Measurements from ENCODE around the gene CPSF4.

The CPSF4 gene

DNA sequence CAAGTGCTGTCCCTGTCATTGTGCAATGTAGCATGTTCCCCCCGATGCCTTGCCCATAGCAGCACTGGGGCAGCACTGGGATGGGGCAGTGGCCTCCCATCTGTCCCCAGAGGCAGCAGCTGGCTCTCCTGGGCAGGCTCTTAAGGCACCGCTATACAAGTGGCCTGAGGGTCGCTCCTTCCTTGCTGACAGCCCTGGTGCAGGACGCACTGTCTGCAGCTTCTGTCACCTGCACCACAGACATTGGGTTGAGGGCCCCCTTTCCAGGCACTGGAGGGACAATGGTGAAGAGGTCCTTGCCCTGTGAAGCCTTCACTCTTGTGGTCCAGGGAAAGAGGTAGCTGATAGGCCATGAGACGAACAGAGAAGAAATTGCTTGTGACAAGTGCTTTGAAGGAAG, 10.6 kb downstream of the CPSF4 start:
- no peak for DNase-seq

DNA sequence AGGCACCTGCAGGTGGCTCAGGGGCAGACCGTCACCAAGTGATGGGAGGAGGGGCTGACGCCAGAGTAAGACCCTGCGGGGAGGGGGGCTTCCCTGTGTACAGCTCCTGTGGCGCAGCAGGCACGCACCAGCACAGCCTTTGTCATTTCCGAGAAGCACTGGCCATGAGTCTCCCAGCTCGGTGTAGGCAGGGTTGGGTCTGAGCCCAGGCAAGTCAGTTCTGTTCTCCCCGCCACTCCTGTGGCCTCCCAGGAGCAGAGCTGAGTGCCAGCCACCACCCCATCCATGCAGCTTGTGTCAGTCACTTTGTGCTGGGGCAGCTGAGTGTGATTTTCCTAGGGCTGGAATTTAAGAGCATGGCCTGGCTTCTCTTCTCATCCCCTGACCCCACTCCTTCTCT, 13.2 kb downstream of the CPSF4 start:
- DNase-seq = no peak

DNA sequence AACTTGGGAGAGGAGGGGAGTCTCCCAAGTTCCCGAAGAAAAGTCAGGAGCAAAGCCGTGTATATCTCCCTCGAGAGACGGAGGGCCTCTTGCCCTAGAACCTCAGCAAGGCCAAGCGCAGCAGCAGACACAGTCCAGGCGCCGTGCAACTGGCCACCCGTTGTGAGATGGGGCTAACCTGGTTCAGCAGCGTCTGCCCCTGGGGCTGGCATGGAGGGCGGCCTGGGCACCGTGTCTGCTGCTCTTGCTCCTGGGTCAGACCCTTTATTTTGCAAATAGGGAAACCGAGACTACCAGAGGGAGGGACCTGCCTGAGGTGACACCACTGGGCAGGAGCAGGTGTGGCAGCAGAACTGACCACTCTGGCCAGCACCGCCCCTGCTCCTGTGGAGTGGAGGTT, 13.8 kb downstream of the CPSF4 start:
- DNase-seq = no peak

DNA sequence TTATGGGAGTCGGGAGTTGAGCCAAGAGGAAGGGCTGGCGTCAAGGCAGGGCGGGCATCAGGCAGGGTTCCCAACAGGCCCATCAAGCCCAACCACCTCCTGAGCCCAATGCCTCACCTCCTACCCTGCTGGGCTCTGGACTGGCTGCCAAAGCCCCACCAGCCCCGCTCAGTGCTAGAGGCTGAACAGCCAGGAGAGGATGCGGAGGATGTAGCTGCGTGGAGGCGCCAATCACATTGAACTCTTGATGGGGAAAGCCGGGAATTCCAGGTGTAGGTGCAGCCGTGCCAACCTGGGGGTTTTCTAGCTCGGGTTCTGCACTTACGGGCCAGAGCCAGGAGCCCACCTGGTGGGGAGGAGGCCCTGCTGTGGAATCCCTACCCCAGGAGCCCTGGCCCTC, 14.4 kb downstream of the CPSF4 start:
- no peak for DNase-seq

- no peak for DNase-seq
Measured at GRCh38 chr7:99455874-99456273, 17.1 kb downstream of the CPSF4 start.

- no peak for DNase-seq
Measured at GRCh38 chr7:99456288-99456687, 17.5 kb downstream of the CPSF4 start.

DNA sequence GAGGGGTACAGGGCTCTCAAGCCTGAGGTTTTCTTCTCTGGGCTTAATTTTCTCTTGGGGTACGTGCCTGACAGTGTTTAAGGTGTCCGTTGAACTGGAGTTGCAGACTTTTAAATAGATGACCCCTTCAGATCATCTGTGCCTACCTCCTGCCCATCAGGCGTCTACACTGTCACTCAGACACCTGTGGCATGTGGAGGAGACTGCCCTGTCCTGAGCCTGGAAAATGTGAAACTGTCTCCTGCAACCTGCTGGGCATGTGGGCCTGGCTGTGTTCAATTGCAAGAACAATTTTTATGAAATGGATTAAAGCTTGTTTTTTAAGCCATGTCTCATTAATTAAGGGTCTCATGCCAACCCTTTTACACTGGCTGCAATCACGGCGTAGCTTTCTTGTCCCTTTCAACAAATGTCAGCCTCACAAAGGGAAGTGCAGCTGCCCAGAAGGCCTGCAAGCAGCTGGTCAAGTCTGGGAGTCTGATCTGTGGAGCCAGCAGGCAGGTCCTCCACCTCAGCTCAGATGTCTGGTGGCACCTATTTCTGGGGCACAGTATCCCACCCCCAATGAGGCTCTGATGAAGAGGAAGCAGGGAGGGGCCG, 18.4 kb downstream of the CPSF4 start:
- no peak for DNase-seq

GRCh38 chr7:99457650-99458493, 19.1 kb downstream of the CPSF4 start:
- no peak for DNase-seq

GRCh38 chr7:99459087-99459486, 20.3 kb downstream of the CPSF4 start:
- DNase-seq = no peak

DNA sequence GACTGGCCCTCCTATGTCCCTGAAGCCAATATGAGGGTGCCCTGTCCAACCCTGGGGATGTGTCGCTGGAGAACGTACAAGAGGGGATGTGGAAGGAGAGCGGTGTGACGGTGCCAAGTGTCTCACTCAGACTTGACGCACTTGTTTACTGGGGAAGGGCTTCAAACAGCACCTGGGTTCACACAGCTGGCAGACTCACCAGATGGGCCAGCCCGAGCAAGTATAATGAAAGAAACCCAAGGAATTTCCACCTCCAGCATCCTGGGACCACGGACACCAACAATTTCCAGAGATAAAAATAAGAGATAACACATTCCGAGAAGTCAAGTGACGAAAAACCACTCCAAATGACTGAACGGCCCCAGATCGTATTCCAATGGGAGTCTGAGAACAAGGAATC, 21.9 kb downstream of the CPSF4 start:
- no peak for DNase-seq

GRCh38 chr7:99461221-99461620, 22.5 kb downstream of the CPSF4 start:
- DNase-seq = no peak

- DNase-seq = no peak
Measured at GRCh38 chr7:99465421-99465768, 26.7 kb downstream of the CPSF4 start.

GRCh38 chr7:99468336-99468918, 29.7 kb downstream of the CPSF4 start:
- no peak for DNase-seq

DNA sequence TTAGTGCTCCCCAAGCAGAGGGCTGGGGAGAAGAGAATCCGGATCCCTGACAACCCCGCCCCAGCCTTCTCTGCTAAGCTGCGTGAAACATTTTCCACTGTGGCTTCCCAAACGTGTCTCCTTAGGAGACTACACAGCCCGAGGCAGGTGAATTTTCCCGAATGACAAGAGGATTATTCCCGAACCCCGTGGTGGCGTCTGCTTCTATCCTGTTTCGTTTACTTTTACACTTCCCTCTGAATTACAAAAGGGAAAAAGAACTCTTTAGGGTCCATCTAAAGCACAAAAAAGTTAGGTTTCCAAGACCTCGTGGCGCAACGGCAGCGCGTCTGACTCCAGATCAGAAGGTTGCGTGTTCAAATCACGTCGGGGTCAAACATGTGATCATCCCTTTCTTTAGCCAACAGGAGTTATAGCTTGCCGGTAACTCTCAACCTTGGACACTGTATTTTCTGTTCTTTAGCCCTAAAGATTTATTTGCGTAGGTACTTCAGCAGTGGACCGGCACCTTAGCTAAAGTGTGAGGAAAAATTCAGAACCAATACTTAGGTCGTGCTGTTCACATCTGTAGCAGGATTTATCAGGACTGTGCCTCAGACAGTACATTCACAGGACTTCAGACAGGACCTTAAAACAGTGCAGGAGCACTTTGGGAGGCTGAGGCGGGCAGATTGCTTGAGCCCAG, 30.8 kb downstream of the CPSF4 start:
- no peak for DNase-seq

DNA sequence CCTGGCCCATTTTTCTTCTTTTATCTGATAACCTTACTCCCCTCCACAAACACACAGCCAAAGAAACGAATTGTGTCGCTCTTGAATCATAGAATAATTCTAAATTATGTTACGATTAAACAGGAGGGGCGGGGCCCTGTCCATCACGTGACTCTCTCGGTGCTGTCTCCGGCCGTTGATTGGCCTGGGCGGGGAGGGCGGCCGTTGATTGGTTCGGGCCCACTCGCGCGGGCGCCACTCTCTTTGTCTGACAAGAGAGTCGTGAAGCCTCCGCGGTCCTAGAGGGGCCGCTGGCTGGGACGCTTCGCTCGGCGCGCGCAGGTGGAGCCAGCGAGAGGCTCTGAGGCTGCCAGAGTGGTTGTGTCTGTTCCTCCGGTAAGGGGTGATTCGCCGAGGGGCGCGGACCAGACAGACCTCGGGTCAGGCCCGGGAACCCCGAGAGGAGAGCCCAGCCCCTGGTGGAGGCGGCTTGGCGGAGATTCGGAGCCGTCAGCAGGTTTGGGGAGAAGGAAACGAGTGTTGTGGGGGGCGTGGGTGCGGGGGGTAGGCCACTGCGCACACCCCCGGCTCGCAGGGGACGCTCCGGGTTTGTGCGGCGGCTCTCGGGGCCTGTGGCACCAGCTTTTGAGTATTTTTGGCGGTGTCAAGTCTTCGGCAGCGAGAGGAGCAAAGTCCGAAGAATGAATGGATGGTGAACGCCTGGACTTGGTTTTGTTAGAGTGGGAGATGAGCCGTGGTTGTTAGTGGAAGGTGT, 34.0 kb downstream of the CPSF4 start, which contains the start of gene ZNF789:
TSS of gene ZNF789 (plus strand) at position 330 of the 754 bp plus-strand sequence. CDS start 3,567 bp downstream, outside the sequence.
- DNase-seq = peak; percentile 96

DNA sequence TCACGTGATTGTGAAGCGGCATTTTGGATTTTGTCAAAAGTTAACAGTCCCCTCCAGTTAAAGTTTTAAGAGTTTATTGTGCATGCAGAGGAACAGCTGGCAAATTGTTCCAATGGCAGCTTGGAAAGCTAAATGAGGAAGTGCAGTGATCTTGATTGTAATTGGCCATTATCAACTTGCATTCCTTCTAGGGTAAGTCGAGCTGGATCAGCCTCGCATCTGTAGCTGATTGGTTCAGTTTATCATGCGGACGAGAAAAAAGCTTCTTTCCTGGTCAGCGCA, 34.5 kb downstream of the CPSF4 start:
- no peak for DNase-seq

DNA sequence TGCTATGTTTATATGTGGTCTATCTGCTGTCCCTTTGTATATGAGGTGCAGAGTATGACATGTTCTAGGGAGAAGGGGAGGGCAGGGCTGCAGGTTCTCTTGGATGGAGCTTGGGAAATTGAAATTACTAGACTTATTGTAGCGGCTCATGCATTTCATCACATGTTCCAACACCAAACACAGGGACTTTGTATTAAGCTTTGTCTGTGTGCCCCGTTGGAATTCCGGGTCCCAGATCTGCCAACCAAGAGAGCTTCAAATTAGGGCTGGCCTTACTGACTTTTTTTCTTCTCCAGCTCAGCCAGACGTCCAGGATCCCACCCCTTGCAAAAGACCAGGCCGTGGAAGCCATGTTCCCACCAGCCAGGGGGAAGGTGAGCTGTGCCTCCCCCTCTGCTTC, 37.4 kb downstream of the CPSF4 start:
- no peak for DNase-seq

GRCh38 chr7:99478464-99479440, 40.0 kb downstream of the CPSF4 start:
- DNase-seq = no peak

DNA sequence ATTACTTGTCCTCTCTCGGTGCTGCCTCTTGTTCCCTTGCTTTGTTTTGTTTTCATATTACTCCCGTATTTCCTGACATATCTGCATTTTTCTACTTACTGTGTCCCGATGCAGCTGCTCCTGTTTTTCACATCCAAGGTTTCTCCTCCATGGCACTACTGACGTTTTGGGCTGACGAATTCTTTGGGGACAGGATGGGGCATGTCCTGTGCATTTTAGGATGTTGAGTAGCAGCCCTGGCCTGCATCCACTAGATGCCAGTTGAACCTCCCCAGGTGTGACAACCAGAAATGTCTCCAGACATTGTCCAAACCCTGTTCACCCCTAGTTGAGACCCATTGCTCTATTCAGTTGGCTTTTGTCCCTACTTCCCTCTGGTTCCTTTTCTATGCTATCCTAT, 46.4 kb downstream of the CPSF4 start:
- DNase-seq = no peak

DNA sequence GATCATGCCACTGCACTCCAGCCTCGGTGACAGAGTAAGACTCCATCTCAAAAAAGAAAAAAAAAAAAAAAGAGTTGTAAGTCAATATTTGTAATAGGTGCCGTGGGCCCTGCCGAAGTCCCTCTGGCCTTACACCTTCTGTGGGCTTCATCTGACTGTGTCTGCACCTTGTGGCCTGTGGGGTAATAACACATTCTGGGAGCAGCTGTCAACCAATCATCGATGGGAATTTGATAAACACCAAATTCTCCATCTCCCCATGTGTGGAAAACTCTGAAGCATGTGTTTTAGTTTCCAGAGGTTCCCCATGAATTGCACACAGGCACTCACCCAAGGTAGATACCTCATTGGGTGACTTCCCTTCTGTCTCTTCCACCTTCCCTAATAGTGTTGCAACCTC, 50.5 kb downstream of the CPSF4 start:
- no peak for DNase-seq

DNA sequence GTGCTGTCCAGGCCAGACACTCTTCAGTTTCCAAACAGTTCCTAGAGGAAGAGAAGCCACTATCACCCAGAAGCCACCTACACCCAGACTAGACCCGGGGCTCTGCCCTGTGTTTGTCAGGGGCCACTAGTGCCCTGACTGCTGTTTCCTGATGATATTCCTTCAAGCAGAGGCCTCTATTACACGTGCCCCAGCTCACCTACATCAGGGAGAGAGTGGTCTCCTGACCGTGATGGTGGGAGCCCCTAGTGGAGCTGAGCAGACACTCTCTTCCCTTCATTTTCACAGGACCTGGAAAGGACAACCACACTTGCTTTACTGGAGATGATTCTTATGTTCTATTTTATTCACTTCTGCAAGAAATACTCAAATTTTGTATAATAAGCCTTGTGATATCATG, 52.1 kb downstream of the CPSF4 start:
- DNase-seq = no peak

DNA sequence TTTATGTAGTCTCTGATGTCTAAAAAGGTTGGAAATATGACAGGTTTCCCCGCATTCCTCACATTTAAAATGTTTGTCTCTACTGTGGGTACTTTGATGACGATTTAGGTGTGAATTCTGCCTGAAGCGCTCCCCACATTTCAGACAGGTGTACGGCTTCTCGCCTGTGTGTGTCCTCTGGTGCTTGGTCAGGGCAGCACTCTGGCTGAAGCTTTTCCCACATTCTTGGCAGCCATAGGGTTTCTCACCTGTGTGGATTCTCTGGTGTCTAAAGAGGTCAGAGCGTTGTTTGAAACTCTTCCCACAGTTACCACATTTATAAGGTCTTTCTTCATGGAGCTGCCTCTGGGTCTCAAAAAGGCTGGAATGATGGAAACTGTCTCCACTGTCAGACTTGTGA, 55.1 kb downstream of the CPSF4 start:
- no peak for DNase-seq

All from activated gamma-delta T cell (primary cell).